GM06990 (cell line): ENCODE data around the gene PRLH.
A peak's percentile ranks its signal among the peaks of the same experiment; 100 is the strongest.

Experiments used
- DNase-seq: peaks from one replicate; pipeline ENCODE4 v3.0.0-alpha.2; 2011; ENCODE audit not compliant: insufficient read length; ENCODE audit errors: extremely low read depth
- H3K27me3 ChIP-seq: replicated peaks from 2 replicates; pipeline ENCODE4 v1.6.0; 2011; ENCODE audit warnings: low read length; ENCODE audit not compliant: control insufficient read depth, insufficient read depth
- H3K36me3 ChIP-seq: 2 replicates; pipeline ENCODE4 v1.5.1; 2011; ENCODE audit warnings: low read length; ENCODE audit not compliant: control insufficient read depth, insufficient read depth
- H3K4me3 ChIP-seq: replicated peaks from 2 replicates; pipeline ENCODE4 v1.5.1; 2011; ENCODE audit warnings: low read depth, mild to moderate bottlenecking, control low read depth, low read length
- TF ChIP-seq, protein P1 (sequence below): IDR thresholded peaks from 2 replicates; pipeline ENCODE4 v1.5.1; 2011; ENCODE audit warnings: low read length, control low read depth, mild to moderate bottlenecking, inconsistent platforms; ENCODE audit not compliant: insufficient read depth, poor library complexity, severe bottlenecking

PRLH gene

DNA sequence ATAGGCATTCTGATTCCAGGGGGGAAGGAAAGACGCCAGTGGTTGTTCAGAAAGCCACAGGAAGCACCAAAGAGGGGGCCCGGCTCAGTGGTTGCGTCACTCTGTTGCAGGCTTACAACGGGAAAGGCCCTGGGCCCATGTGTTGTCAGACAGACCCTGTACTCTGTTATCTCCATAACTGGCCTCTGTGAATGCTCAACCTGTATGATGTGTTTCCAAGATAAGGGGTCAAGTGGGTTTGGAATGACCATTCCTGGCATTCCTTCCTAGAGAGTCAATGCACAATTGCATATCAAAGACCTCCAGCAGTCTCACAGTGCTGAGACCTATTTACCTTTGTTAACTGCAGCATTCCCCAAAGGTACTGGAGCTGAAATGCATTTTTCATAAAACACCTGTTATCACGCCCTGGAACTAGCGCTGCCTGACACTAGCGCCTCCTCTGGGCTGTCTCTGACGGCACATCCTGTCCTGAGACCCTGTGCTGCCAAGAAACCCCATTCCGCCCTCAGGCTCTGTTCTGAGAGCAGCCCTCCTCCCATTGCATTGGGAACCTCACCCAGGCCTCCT is 47.9 kb downstream of the PRLH start:
- no peak overlapping the region for H3K4me3 ChIP-seq
- no peaks in the 10 kb centered on the region; the same call in 1 of the 2 replicates for H3K27me3 ChIP-seq
- DNase-seq: no peak
- TF ChIP-seq, protein P1, sequence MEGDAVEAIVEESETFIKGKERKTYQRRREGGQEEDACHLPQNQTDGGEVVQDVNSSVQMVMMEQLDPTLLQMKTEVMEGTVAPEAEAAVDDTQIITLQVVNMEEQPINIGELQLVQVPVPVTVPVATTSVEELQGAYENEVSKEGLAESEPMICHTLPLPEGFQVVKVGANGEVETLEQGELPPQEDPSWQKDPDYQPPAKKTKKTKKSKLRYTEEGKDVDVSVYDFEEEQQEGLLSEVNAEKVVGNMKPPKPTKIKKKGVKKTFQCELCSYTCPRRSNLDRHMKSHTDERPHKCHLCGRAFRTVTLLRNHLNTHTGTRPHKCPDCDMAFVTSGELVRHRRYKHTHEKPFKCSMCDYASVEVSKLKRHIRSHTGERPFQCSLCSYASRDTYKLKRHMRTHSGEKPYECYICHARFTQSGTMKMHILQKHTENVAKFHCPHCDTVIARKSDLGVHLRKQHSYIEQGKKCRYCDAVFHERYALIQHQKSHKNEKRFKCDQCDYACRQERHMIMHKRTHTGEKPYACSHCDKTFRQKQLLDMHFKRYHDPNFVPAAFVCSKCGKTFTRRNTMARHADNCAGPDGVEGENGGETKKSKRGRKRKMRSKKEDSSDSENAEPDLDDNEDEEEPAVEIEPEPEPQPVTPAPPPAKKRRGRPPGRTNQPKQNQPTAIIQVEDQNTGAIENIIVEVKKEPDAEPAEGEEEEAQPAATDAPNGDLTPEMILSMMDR: peak; percentile 16
- no peaks in the 10 kb centered on the region for H3K36me3 ChIP-seq

DNA sequence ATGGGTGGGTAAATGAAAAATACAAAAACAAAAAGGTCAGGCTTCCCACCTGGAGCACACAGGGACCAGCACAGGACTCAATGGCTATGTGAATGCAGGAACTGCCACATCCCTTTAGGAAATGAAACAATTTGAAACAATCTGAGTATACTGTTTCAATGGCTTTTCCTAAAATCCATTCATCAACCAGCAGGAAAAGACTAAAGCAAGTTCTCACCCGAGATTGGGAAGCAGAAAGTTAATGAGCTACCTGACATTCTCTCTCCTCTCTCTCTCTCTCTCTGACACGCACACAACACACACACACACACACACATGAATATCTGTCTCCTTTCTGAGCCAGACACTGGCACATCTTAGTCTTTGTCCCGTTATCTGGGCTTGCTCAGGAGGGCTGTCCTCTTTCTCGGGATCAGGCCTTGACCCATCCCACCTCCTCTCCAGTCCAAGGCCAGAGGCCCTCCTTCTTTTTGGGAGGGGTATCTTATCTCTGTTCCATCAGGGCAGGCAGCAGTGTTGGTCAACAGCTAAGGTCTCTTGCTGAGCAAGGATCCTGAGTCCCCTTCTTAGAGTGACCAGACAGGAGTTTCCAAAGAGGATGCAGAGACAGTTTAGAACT is 49.4 kb downstream of the PRLH start:
- no peak for DNase-seq
- TF ChIP-seq, protein P1: no peak
- H3K27me3 ChIP-seq: no peaks in the 10 kb centered on the region; the same call in 1 of the 2 replicates
- no peaks in the 10 kb centered on the region for H3K36me3 ChIP-seq
- no peak overlapping the region for H3K4me3 ChIP-seq

DNA sequence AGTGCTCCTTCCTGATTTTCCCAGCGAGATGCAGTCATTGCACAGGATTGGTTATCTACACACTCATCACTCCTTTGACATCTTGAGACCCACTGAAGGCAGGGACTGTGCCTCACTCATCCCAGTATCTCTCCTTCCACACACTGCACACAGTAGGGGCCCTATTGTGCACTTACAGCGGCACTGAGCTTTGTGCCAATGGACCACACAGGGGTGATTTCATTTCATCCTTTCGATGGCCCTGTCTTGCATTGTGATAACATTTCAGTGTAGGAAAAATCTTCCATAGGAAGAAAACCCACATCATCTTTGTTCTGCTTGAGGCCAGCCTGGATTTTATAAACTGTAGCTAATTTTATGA is 50.0 kb downstream of the PRLH start:
- H3K27me3 ChIP-seq: no peaks in the 10 kb centered on the region; the same call in 1 of the 2 replicates
- TF ChIP-seq, protein P1: no peak
- DNase-seq: no peak
- H3K36me3 ChIP-seq: no peaks in the 10 kb centered on the region
- no peak overlapping the region for H3K4me3 ChIP-seq
